GM23338 (cell line): Measurements from ENCODE around the gene ATP9B.

Experiments
- CREB1 ChIP-seq: fragments of 250-450 bp; sonication (Bioruptor Pico); IDR thresholded peaks from 2 replicates; pipeline ENCODE4 v1.5.0; 2020; ENCODE audit warnings: low read depth, mild to moderate bottlenecking, moderate library complexity
- EZH2 ChIP-seq: fragments of 200-600 bp; sonication (generic); IDR thresholded peaks from one replicate; pipeline ENCODE4 v1.8.0; 2017; ENCODE audit warnings: antibody characterized with exemption, mild to moderate bottlenecking, low read depth; ENCODE audit not compliant: unreplicated experiment
- EZH2phosphoT487 ChIP-seq: fragments of 200-600 bp; sonication (generic); IDR thresholded peaks from one replicate; pipeline ENCODE4 v1.8.1; 2018; ENCODE audit warnings: antibody characterized with exemption; ENCODE audit not compliant: unreplicated experiment
- JUNB ChIP-seq: IDR thresholded peaks from one replicate; pipeline ENCODE4 v1.6.1; 2016; ENCODE audit warnings: antibody characterized with exemption; ENCODE audit not compliant: unreplicated experiment
- POLR2AphosphoS5 ChIP-seq: IDR thresholded peaks from 2 replicates; pipeline ENCODE4 v1.6.1; 2016; ENCODE audit warnings: antibody characterized with exemption, low read depth
- REST ChIP-seq: IDR thresholded peaks from one replicate; pipeline ENCODE4 v1.6.1; 2018; ENCODE audit warnings: antibody characterized with exemption; ENCODE audit not compliant: unreplicated experiment
- TF ChIP-seq, protein P1 (sequence below), 2 experiments: fragments of 200-600 bp in 1 of 2; sonication (generic) in 1 of 2; conservative IDR thresholded peaks; 2 replicates each; pipeline versions ENCODE4 v1.5.1 to v1.6.1; 2016 to 2017; ENCODE audit warnings: antibody characterized with exemption in 2 of 2, low read depth in 2 of 2, mild to moderate bottlenecking in 2 of 2, moderate library complexity in 1 of 2

- TF ChIP-seq, protein P1, sequence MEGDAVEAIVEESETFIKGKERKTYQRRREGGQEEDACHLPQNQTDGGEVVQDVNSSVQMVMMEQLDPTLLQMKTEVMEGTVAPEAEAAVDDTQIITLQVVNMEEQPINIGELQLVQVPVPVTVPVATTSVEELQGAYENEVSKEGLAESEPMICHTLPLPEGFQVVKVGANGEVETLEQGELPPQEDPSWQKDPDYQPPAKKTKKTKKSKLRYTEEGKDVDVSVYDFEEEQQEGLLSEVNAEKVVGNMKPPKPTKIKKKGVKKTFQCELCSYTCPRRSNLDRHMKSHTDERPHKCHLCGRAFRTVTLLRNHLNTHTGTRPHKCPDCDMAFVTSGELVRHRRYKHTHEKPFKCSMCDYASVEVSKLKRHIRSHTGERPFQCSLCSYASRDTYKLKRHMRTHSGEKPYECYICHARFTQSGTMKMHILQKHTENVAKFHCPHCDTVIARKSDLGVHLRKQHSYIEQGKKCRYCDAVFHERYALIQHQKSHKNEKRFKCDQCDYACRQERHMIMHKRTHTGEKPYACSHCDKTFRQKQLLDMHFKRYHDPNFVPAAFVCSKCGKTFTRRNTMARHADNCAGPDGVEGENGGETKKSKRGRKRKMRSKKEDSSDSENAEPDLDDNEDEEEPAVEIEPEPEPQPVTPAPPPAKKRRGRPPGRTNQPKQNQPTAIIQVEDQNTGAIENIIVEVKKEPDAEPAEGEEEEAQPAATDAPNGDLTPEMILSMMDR (conservative IDR thresholded peaks at IDR 0.05; ENCODE audit: low read depth in 2 of 2): no peak
- TF ChIP-seq REST: no peak
- TF ChIP-seq EZH2phosphoT487: no peak
- no peak for TF ChIP-seq CREB1
- no peak for TF ChIP-seq POLR2AphosphoS5
- TF ChIP-seq EZH2: no peak
- no peak for TF ChIP-seq JUNB
These were observed 297.2 kb downstream of the ATP9B start for GRCh38 chr18:79366177-79367094.
